ENCODE measurements around the gene LRRC66. TPM values are rescaled to one million over a fixed set of nuclear protein-coding genes. Genes with fewer than 3 reads are reported as not detected.
A peak's percentile ranks its signal among the peaks of the same experiment; 100 is the strongest.

Gene LRRC66
- total and polyA plus RNA-seq, 2 of the 13 experiments (the other 11 are each of a cell fraction or from before 2014, with no cell fraction given), result not detected

GRCh38 chr4:52052475-52052780 lies 32.3 kb upstream of the LRRC66 start (continued):
- TF ChIP-seq MED1 (CRISPR knock-in tag; IDR thresholded peaks at IDR 0.05) (0 out of 2 replicates have a peak, but pooled peaks have one; percentile 39), ZNF674 (CRISPR knock-in tag; IDR thresholded peaks at IDR 0.05; ENCODE audit: low read depth) (no peak), RXRB (CRISPR knock-in tag; IDR thresholded peaks at IDR 0.05; ENCODE audit: borderline replicate concordance) (peak; percentile 35; the same call in 1 of the 2 replicates), ZNF83 (CRISPR knock-in tag; IDR thresholded peaks at IDR 0.05; ENCODE audit: borderline replicate concordance) (no peak), JDP2 (CRISPR knock-in tag; IDR thresholded peaks at IDR 0.05; ENCODE audit: borderline replicate concordance) (no peak), HDAC2 (CRISPR knock-in tag; IDR thresholded peaks at IDR 0.05) (0 out of 2 replicates have a peak, but pooled peaks have one; percentile 7), ZNF710 (CRISPR knock-in tag; IDR thresholded peaks at IDR 0.05; ENCODE audit: borderline replicate concordance) (no peak), SUZ12 (IDR thresholded peaks at IDR 0.05; ENCODE audit: low read depth, low read length) (no peak), KLF16 (CRISPR knock-in tag; IDR thresholded peaks at IDR 0.05) (no peak), ELF4 (CRISPR knock-in tag; IDR thresholded peaks at IDR 0.05; ENCODE audit: borderline replicate concordance) (no peak), ZNF460 (CRISPR knock-in tag; IDR thresholded peaks at IDR 0.05; ENCODE audit: borderline replicate concordance) (no peak), NPAS2 (CRISPR knock-in tag; IDR thresholded peaks at IDR 0.05; ENCODE audit: borderline replicate concordance) (no peak), ZNF713 (CRISPR knock-in tag; IDR thresholded peaks at IDR 0.05) (no peak), GATA4 (IDR thresholded peaks at IDR 0.05; ENCODE audit: borderline replicate concordance, low read depth) (no peak), PHF5A (CRISPR knock-in tag; IDR thresholded peaks at IDR 0.05; ENCODE audit: low read depth, unreplicated experiment) (no peak), MAFF (IDR thresholded peaks at IDR 0.05; ENCODE audit: low read depth, low read length) (no peak), KDM5B (CRISPR knock-in tag; IDR thresholded peaks at IDR 0.05; ENCODE audit: borderline replicate concordance) (no peak), ATF2 (CRISPR knock-in tag; IDR thresholded peaks at IDR 0.05) (0 out of 2 replicates have a peak, but pooled peaks have one; percentile 11)
- TF ChIP-seq, protein P1, sequence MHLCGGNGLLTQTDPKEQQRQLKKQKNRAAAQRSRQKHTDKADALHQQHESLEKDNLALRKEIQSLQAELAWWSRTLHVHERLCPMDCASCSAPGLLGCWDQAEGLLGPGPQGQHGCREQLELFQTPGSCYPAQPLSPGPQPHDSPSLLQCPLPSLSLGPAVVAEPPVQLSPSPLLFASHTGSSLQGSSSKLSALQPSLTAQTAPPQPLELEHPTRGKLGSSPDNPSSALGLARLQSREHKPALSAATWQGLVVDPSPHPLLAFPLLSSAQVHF (CRISPR knock-in tag; IDR thresholded peaks at IDR 0.05), result no peak
- TF ChIP-seq, protein P2, sequence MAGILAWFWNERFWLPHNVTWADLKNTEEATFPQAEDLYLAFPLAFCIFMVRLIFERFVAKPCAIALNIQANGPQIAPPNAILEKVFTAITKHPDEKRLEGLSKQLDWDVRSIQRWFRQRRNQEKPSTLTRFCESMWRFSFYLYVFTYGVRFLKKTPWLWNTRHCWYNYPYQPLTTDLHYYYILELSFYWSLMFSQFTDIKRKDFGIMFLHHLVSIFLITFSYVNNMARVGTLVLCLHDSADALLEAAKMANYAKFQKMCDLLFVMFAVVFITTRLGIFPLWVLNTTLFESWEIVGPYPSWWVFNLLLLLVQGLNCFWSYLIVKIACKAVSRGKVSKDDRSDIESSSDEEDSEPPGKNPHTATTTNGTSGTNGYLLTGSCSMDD (CRISPR knock-in tag; IDR thresholded peaks at IDR 0.05), result no peak
- TF ChIP-seq, protein P3, sequence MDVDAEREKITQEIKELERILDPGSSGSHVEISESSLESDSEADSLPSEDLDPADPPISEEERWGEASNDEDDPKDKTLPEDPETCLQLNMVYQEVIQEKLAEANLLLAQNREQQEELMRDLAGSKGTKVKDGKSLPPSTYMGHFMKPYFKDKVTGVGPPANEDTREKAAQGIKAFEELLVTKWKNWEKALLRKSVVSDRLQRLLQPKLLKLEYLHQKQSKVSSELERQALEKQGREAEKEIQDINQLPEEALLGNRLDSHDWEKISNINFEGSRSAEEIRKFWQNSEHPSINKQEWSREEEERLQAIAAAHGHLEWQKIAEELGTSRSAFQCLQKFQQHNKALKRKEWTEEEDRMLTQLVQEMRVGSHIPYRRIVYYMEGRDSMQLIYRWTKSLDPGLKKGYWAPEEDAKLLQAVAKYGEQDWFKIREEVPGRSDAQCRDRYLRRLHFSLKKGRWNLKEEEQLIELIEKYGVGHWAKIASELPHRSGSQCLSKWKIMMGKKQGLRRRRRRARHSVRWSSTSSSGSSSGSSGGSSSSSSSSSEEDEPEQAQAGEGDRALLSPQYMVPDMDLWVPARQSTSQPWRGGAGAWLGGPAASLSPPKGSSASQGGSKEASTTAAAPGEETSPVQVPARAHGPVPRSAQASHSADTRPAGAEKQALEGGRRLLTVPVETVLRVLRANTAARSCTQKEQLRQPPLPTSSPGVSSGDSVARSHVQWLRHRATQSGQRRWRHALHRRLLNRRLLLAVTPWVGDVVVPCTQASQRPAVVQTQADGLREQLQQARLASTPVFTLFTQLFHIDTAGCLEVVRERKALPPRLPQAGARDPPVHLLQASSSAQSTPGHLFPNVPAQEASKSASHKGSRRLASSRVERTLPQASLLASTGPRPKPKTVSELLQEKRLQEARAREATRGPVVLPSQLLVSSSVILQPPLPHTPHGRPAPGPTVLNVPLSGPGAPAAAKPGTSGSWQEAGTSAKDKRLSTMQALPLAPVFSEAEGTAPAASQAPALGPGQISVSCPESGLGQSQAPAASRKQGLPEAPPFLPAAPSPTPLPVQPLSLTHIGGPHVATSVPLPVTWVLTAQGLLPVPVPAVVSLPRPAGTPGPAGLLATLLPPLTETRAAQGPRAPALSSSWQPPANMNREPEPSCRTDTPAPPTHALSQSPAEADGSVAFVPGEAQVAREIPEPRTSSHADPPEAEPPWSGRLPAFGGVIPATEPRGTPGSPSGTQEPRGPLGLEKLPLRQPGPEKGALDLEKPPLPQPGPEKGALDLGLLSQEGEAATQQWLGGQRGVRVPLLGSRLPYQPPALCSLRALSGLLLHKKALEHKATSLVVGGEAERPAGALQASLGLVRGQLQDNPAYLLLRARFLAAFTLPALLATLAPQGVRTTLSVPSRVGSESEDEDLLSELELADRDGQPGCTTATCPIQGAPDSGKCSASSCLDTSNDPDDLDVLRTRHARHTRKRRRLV (CRISPR knock-in tag; IDR thresholded peaks at IDR 0.05), result no peak

Data from HepG2 (cell line).